OCI-LY7 (cell line): ENCODE data around the gene MACROD1. TPM values are rescaled to one million over a fixed set of nuclear protein-coding genes. Genes with fewer than 3 reads are reported as not detected.

Source experiments
- BruUV-seq: library from RNA; stranded (reverse); fragments of 400-500 nt; replicated peaks from 2 replicates; lab custom pipeline; 2021; lab: Mats Ljungman, UMichigan
- CTCF ChIA-PET: fragments of 300-600 bp; sonication (Branson Sonifier 250); formaldehyde crosslinking; loops from one replicate; lab custom pipeline; 2022; ENCODE audit warnings: antibody characterized with exemption; ENCODE audit not compliant: unreplicated experiment; lab: Charles Lee
- POLR2A ChIA-PET: fragments of 300-600 bp; sonication (Branson Sonifier 250); formaldehyde crosslinking; loops from one replicate; lab custom pipeline; 2022; ENCODE audit warnings: antibody characterized with exemption; lab: Charles Lee
- DNase-seq: peaks from one replicate; pipeline ENCODE4 v3.0.0-alpha.2; 2015; ENCODE audit warnings: low spot score
- H2AFZ ChIP-seq: fragments of 200-600 bp; sonication (generic), shearing (Covaris generic); 2 replicates; pipeline ENCODE4 v1.6.1; 2014; ENCODE audit warnings: mild to moderate bottlenecking, antibody characterized with exemption, low read length, moderate library complexity
- H3K27ac ChIP-seq: fragments of 200-600 bp; sonication (generic); 2 replicates; pipeline ENCODE4 v1.5.1; 2014; ENCODE audit warnings: mixed run types, low read depth, mild to moderate bottlenecking, moderate library complexity, low read length, inconsistent platforms; ENCODE audit not compliant: poor library complexity, severe bottlenecking
- H3K36me3 ChIP-seq: fragments of 200-600 bp; sonication (generic); 2 replicates; pipeline ENCODE4 v1.6.1; 2014; ENCODE audit warnings: mild to moderate bottlenecking, antibody characterized with exemption, low read length, moderate library complexity, mixed read lengths; ENCODE audit not compliant: insufficient read depth
- H3K4me1 ChIP-seq: fragments of 200-600 bp; sonication (generic); 2 replicates; pipeline ENCODE4 v1.5.1; 2014; ENCODE audit warnings: mild to moderate bottlenecking, low read length; ENCODE audit not compliant: insufficient read depth, poor library complexity, severe bottlenecking
- H3K4me2 ChIP-seq: fragments of 200-600 bp; sonication (generic); 2 replicates; pipeline ENCODE4 v1.6.1; 2014; ENCODE audit warnings: mild to moderate bottlenecking, low read length
- H3K4me3 ChIP-seq: fragments of 200-600 bp; sonication (generic); 2 replicates; pipeline ENCODE4 v1.5.1; 2014; ENCODE audit warnings: mild to moderate bottlenecking, low read depth, low read length; ENCODE audit not compliant: poor library complexity, severe bottlenecking
- H3K79me2 ChIP-seq: fragments of 200-600 bp; sonication (generic); 2 replicates; pipeline ENCODE4 v1.6.1; 2016; ENCODE audit warnings: low read depth, mild to moderate bottlenecking, low read length, moderate library complexity, mixed read lengths; ENCODE audit not compliant: insufficient read depth
- H3K9me2 ChIP-seq: fragments of 200-600 bp; sonication (generic); 2 replicates; pipeline ENCODE4 v1.6.1; 2016; ENCODE audit warnings: mild to moderate bottlenecking, low read length, mixed read lengths; ENCODE audit not compliant: insufficient read depth
- H3K9me3 ChIP-seq: fragments of 200-600 bp; sonication (generic); 2 replicates; pipeline ENCODE4 v1.6.1; 2014; ENCODE audit warnings: mild to moderate bottlenecking, mixed run types, low read length, mixed read lengths
- H4K20me1 ChIP-seq: fragments of 200-600 bp; sonication (generic); 2 replicates; pipeline ENCODE4 v1.6.1; 2014; ENCODE audit warnings: mild to moderate bottlenecking, antibody characterized with exemption, low read length, moderate library complexity, mixed read lengths; ENCODE audit not compliant: insufficient read depth
- CTCF ChIP-seq: fragments of 200-600 bp; sonication (generic); conservative IDR thresholded peaks from 2 replicates; pipeline ENCODE4 v1.5.1; 2014; ENCODE audit warnings: mild to moderate bottlenecking, antibody characterized with exemption, low read length, moderate library complexity, mixed read lengths
- EZH2phosphoT487 ChIP-seq: fragments of 200-600 bp; sonication (generic); IDR thresholded peaks from 2 replicates; pipeline ENCODE4 v1.6.1; 2018; ENCODE audit warnings: low read depth, borderline replicate concordance, mild to moderate bottlenecking, mixed run types, antibody characterized with exemption, low read length, moderate library complexity, mixed read lengths
- intact Hi-C: fragments of 100-400 bp; cut with micrococcal nuclease; formaldehyde crosslinking; loops from one replicate; pipeline ENCODE4 v1.10.0; 2022; ENCODE audit not compliant: unreplicated experiment
- total RNA-seq, 2 experiments: library from RNA; depleted of rRNA in 1 of 2; stranded (reverse); fragments of >200 nt in 1 of 2; shearing (Covaris generic) in 1 of 2; gene quantifications; 2 replicates each; pipeline ENCODE4 v1.2.3, GENCODE V29; 2014 to 2022

Gene MACROD1
- total RNA-seq, 2 experiments from 2014 or later: 14.7 to 25.4 TPM

DNA sequence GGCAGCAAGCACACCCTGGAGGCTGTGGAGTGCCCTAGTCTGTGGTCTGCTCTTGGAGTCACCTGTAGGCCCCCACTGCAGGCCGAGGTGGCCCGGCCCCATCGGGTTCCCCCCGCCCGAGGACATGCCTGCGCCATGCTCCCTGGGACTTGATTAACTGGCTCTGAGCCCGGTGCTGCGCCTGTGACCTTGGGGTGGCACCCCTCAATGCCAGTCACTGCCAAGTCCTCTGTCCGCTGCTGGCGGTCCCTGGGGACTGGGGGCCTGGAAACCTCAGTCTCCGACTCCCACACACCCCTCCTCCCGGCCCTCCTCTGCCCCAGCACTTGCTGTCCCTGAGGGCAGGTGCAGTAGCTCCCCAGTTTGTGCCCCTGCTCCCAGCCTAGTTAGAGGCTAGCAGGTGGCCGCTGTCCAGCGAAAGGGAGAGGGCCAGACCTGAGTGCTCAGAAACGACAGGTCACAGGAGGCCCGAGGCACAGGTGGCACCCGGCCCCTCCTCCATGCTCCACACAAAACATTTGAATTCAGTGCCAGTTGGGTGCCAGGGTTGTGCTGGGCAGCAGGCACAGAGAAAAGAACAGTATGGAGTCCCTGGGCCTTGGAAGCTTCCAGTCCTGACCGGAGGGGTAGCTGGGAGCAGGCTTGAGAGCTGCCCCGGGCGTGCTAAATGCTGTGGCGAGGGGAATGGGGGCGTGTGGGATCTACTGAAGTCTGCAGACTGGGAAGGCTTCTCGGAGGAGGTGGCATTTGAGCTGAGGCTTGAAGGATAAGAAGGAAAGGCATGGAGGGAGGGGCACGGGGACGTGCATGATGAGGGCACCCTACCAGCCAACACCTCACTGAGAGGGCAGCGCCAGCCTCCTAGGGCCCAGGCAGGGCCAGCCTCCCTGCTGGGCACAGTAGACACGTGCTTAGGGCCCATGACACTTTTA is 146.5 kb downstream of the MACROD1 start:
- H4K20me1 ChIP-seq: no peaks in the 10 kb centered on the region
- CTCF ChIA-PET: no interaction called here
- no peak for DNase-seq
- H3K4me2 ChIP-seq: no peak overlapping the region
- no TSS peak for BruUV-seq
- no peaks in the 10 kb centered on the region for H3K9me3 ChIP-seq
- intact Hi-C loops: no loop called here
- no peaks in the 10 kb centered on the region for H3K36me3 ChIP-seq
- TF ChIP-seq EZH2phosphoT487: no peak
- no peak for TF ChIP-seq CTCF
- H3K4me1 ChIP-seq: no peaks in the 10 kb centered on the region
- H3K4me3 ChIP-seq: no peak overlapping the region
- H3K9me2 ChIP-seq: no peaks in the 10 kb centered on the region
- POLR2A ChIA-PET: no interaction called here
- H2AFZ ChIP-seq: no peak overlapping the region
- H3K27ac ChIP-seq: no peak overlapping the region
- H3K79me2 ChIP-seq: no peaks in the 10 kb centered on the region

DNA sequence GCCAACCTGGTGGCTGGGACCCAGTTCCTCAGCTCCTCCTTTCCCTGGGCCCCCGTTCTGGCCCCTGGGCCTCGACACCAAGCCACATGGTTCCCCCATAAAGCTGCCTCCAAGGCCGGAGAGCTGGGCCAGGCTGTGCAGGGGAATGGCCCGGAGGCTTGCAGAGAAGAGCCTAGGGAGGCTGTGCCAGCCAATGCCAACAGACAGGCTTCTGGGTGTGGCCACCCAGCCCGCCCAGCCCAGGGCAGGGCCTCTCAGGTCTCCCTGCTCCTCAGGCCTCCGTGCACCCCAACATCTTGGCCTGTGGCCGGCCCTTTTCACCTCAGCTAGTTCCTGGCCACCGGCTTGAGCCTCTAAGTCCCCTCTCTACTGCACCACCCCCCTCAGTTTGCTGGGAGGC is 147.6 kb downstream of the MACROD1 start:
- Histone ChIP-seq H4K20me1 (no peaks in the 10 kb centered on the region), H3K27ac (no peak overlapping the region), H3K79me2 (no peaks in the 10 kb centered on the region), H3K9me2 (no peaks in the 10 kb centered on the region), H3K4me1 (no peaks in the 10 kb centered on the region), H3K36me3 (no peaks in the 10 kb centered on the region), H2AFZ (no peak overlapping the region), H3K4me2 (no peak overlapping the region), H3K9me3 (no peaks in the 10 kb centered on the region), H3K4me3 (no peak overlapping the region)
- BruUV-seq: no TSS peak
- no peak for DNase-seq
- ChIA-PET POLR2A (no interaction called here), CTCF (interaction anchor here (0.8 kb wide), 1 partner anchor 181 kb away, joined by 3 read pairs; no protein-coding TSS in a partner anchor)
- intact Hi-C loops: no loop called here
- no peak for TF ChIP-seq CTCF
- no peak for TF ChIP-seq EZH2phosphoT487

DNA sequence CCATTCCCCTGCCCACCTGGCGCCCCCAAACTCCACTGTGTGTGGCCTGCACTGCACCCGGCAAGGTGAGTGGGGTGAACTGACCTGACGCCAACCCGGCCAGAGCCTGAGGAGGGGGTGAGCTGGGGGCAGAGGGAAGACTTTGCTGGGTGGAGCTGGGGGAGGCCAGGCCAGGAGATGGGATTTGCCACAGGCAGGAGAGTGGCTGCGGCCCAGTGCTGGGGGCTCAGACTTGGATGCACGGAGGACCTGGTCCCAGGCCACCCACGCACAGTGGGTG is 148.0 kb downstream of the MACROD1 start:
- POLR2A ChIA-PET: no interaction called here
- CTCF ChIA-PET: interaction anchor here (0.8 kb wide), 1 partner anchor 180 kb away, joined by 3 read pairs; no protein-coding TSS in a partner anchor

More for the DNA sequence above, 148.0 kb downstream of the MACROD1 start:
- H3K9me3 ChIP-seq: no peaks in the 10 kb centered on the region
- no peaks in the 10 kb centered on the region for H3K36me3 ChIP-seq
- H4K20me1 ChIP-seq: no peaks in the 10 kb centered on the region
- no peak overlapping the region for H3K27ac ChIP-seq
- no peak for TF ChIP-seq CTCF
- TF ChIP-seq EZH2phosphoT487: no peak
- no TSS peak for BruUV-seq
- H3K4me2 ChIP-seq: no peak overlapping the region
- no peaks in the 10 kb centered on the region for H3K79me2 ChIP-seq
- H3K4me3 ChIP-seq: no peak overlapping the region
- H3K9me2 ChIP-seq: no peaks in the 10 kb centered on the region
- no peak overlapping the region for H2AFZ ChIP-seq
- DNase-seq: no peak
- intact Hi-C loops: no loop called here
- no peaks in the 10 kb centered on the region for H3K4me1 ChIP-seq
